Natural killer cell (primary cell): ENCODE measurements around the gene KCNJ11. TPM values are rescaled to one million over a fixed set of nuclear protein-coding genes. Genes with fewer than 3 reads are reported as not detected.

Experiments used
- ATAC-seq, 3 donors: fragments of 150-1000 bp in 2 of 3; fragments of 200-7000 bp in 1 of 3; cut with Tn5 transposase; 1 replicate in 1 of 3; 2 replicates in 2 of 3; pipeline ENCODE4 v1.10.0; 2021; ENCODE audit warnings: mild to moderate bottlenecking in 2 of 3, moderate library complexity in 2 of 3
- DNase-seq, 2 donors: peaks; one replicate each; pipeline versions ENCODE4 v3.0.0 to v3.0.0-alpha.2; 2013 to 2021; ENCODE audit warnings: mixed read lengths in 1 of 2
- H3K27ac ChIP-seq: one replicate; pipeline ENCODE4 v1.5.1; 2013; ENCODE audit warnings: mild to moderate bottlenecking, low read length
- H3K27me3 ChIP-seq: one replicate; pipeline ENCODE4 v1.6.1; 2013; ENCODE audit warnings: low read length; ENCODE audit not compliant: control insufficient read depth, insufficient read depth
- H3K36me3 ChIP-seq: one replicate; pipeline ENCODE4 v1.6.1; 2013; ENCODE audit warnings: low read length; ENCODE audit not compliant: control insufficient read depth, insufficient read depth
- H3K4me1 ChIP-seq: one replicate; pipeline ENCODE4 v1.6.1; 2013; ENCODE audit warnings: low read length; ENCODE audit not compliant: control insufficient read depth, insufficient read depth
- H3K4me3 ChIP-seq: one replicate; pipeline ENCODE4 v1.5.1; 2013; ENCODE audit warnings: low read length
- H3K9me3 ChIP-seq: one replicate; pipeline ENCODE4 v1.6.1; 2013; ENCODE audit warnings: low read length; ENCODE audit not compliant: control insufficient read depth, insufficient read depth
- H3K27ac Mint-ChIP-seq, 2 donors: one replicate each; pipeline ENCODE4 v1.8.0; 2022; ENCODE audit warnings: mild to moderate bottlenecking in 2 of 2, mixed read lengths in 2 of 2, moderate library complexity in 1 of 2
- H3K27me3 Mint-ChIP-seq, 2 donors: one replicate each; pipeline ENCODE4 v1.8.0; 2022; ENCODE audit warnings: low read depth in 2 of 2, mixed read lengths in 2 of 2
- H3K36me3 Mint-ChIP-seq: one replicate; pipeline ENCODE4 v1.8.0; 2022; ENCODE audit warnings: mixed read lengths
- H3K4me1 Mint-ChIP-seq, 2 donors: one replicate each; pipeline ENCODE4 v1.8.0; 2022; ENCODE audit warnings: mixed read lengths in 2 of 2
- H3K4me3 Mint-ChIP-seq: one replicate; pipeline ENCODE4 v1.8.0; 2022; ENCODE audit warnings: mild to moderate bottlenecking, moderate library complexity, mixed read lengths
- H3K9me3 Mint-ChIP-seq, 2 donors: one replicate each; pipeline ENCODE4 v1.8.0; 2022; ENCODE audit warnings: mixed read lengths in 2 of 2
- CTCF ChIP-seq: fragments of 200-600 bp; IDR thresholded peaks from one replicate; pipeline ENCODE4 v1.8.0; 2022; ENCODE audit warnings: antibody characterized with exemption
- WGBS: methylation state at CpG from one replicate; pipeline ENCODE4 v1.1.7; 2013; ENCODE audit warnings: missing lambda C conversion rate; ENCODE audit not compliant: insufficient coverage; 5-methylcytosine and 5-hydroxymethylcytosine counted together
- intact Hi-C: fragments of 100-400 bp; cut with micrococcal nuclease; formaldehyde crosslinking; loops from one replicate; pipeline ENCODE4 v1.14.2; 2022
- total RNA-seq, 4 donors: library from RNA; stranded (reverse); fragments of 120-200 nt in 1 of 4; gene quantifications; one replicate each; pipeline versions ENCODE4 v1.2.3 to v1.2.4, GENCODE V29; 2013 to 2022

The KCNJ11 gene
- total RNA-seq, 3 donors from 2014 or later (not counting 1 experiment from before 2014, with no cell fraction given) = 1.00 TPM; not detected in 2

- intact Hi-C loops = no loop called here
- peak overlapping the region; percentile 43 for H3K4me3 Mint-ChIP-seq
- ATAC-seq (no peak), DNase-seq (no peak)
- peaks cover 0 to 4% of the 10 kb centered on the region in 2 donors for H3K27me3 Mint-ChIP-seq
- no peaks in the 10 kb centered on the region for H3K36me3 Mint-ChIP-seq
- Histone ChIP-seq H3K4me1 (peaks cover 13% of the 10 kb centered on the region), H3K27me3 (no peaks in the 10 kb centered on the region), H3K36me3 (no peaks in the 10 kb centered on the region), H3K4me3 (no peak overlapping the region), H3K9me3 (no peaks in the 10 kb centered on the region), H3K27ac (no peak overlapping the region)
- WGBS = 67% methylated on average over 3 of the region's 3 CpGs
- TF ChIP-seq CTCF = no peak
- peak overlapping the region in 1 of 2 donors; percentile 56 for H3K27ac Mint-ChIP-seq
- H3K4me1 Mint-ChIP-seq = peaks cover 9 to 11% of the 10 kb centered on the region in 2 donors
- H3K9me3 Mint-ChIP-seq = no peaks in the 10 kb centered on the region
Observed at GRCh38 chr11:17391493-17392355, 3.3 kb upstream of the KCNJ11 start.

GRCh38 chr11:17389957-17390649 is 1.6 kb upstream of the KCNJ11 start:
- Mint-ChIP-seq H3K27ac (peak overlapping the region in 1 of 2 donors; percentile 67), H3K27me3 (no peaks in the 10 kb centered on the region), H3K4me1 (peaks cover 9 to 11% of the 10 kb centered on the region in 2 donors), H3K36me3 (no peaks in the 10 kb centered on the region), H3K4me3 (peak overlapping the region; percentile 85), H3K9me3 (no peaks in the 10 kb centered on the region)
- ATAC-seq = no peak
- Histone ChIP-seq H3K27ac (no peak overlapping the region), H3K9me3 (no peaks in the 10 kb centered on the region), H3K27me3 (no peaks in the 10 kb centered on the region), H3K36me3 (no peaks in the 10 kb centered on the region), H3K4me1 (peaks cover 13% of the 10 kb centered on the region), H3K4me3 (peak overlapping the region; percentile 66)
- TF ChIP-seq CTCF = no peak
- intact Hi-C loops = no loop called here
- DNase-seq = no peak
- WGBS = 75% methylated on average over 8 of the region's 10 CpGs

GRCh38 chr11:17389211-17389956 is 925 bp upstream of the KCNJ11 start:
- Histone ChIP-seq H3K4me1 (peaks cover 13% of the 10 kb centered on the region), H3K9me3 (no peaks in the 10 kb centered on the region), H3K27me3 (no peaks in the 10 kb centered on the region), H3K36me3 (no peaks in the 10 kb centered on the region), H3K27ac (peak overlapping the region; percentile 26), H3K4me3 (peak overlapping the region; percentile 66)
- Mint-ChIP-seq H3K27ac (peak overlapping the region in 1 of 2 donors; percentile 67), H3K36me3 (no peaks in the 10 kb centered on the region), H3K4me1 (peaks cover 9 to 11% of the 10 kb centered on the region in 2 donors), H3K27me3 (no peaks in the 10 kb centered on the region), H3K9me3 (no peaks in the 10 kb centered on the region), H3K4me3 (peak overlapping the region; percentile 85)
- TF ChIP-seq CTCF = peak; percentile 75
- ATAC-seq = peak; percentile 89 to 94 (median 94)
- peak; percentile 73 to 90 for DNase-seq
- intact Hi-C loops = no loop called here
- WGBS = 1% methylated on average over 49 of the region's 55 CpGs
